ENCODE data around the gene HOXC6. TPM values are rescaled to one million over a fixed set of nuclear protein-coding genes. Genes with fewer than 3 reads are reported as not detected.
"Not testable (repeated sequence)": the region's sequence is repeated elsewhere in the genome, so short reads cannot be mapped to it uniquely, and the experiment has no call there.

The HOXC6 gene
- total RNA-seq, 1 donor from 2014 or later = 0.26 TPM

DNA sequence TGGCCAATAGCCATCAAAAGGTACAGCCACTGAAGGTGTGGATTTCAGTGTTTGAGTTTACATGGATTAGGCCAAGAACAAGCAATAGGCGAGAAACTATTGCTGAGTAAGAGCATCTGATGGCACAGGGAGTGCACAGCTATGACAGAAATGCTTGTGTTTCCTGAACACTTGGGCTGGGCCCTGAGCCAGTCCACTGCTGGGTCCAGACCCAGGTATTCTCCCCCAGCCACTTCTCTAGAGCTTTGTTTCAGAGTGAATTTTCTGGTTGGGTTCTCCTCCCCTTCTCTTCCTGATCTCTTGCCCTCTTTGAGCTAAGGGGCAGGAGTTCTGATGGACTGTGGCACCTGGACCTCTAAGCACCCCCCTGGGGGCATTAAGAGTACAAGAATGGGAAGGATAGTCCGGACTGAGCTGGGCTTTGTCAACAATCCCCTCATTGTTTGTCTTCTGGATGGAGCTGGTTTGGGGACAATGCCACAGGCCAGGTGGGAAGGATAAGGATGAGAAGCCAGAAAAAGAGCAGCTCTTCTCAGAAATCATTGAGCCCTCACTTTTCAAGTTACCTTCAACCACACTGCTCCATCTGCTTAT is 13.0 kb downstream of the HOXC6 start:
- no peak for DNase-seq (ENCODE audit: low spot score)

DNA sequence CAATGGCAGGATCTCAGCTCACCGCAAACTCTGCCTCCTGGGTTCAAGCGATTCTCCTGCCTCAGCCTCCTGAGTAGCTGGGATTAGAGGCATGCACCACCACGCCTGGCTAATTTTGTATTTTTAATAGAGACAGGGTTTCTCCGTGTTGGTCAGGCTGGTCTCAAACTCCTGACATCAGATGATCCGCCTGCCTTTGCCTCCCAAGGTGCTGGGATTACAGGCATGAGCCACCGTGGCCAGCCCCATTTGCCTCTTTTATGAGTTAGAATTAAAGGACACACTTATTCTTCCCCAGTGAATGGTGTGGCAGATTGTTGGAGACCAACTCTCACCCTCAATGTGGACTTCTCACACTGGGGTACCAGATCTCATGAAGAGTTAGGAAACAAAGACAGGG is 13.8 kb downstream of the HOXC6 start:
- DNase-seq (ENCODE audit: low spot score) = not testable (repeated sequence)

DNA sequence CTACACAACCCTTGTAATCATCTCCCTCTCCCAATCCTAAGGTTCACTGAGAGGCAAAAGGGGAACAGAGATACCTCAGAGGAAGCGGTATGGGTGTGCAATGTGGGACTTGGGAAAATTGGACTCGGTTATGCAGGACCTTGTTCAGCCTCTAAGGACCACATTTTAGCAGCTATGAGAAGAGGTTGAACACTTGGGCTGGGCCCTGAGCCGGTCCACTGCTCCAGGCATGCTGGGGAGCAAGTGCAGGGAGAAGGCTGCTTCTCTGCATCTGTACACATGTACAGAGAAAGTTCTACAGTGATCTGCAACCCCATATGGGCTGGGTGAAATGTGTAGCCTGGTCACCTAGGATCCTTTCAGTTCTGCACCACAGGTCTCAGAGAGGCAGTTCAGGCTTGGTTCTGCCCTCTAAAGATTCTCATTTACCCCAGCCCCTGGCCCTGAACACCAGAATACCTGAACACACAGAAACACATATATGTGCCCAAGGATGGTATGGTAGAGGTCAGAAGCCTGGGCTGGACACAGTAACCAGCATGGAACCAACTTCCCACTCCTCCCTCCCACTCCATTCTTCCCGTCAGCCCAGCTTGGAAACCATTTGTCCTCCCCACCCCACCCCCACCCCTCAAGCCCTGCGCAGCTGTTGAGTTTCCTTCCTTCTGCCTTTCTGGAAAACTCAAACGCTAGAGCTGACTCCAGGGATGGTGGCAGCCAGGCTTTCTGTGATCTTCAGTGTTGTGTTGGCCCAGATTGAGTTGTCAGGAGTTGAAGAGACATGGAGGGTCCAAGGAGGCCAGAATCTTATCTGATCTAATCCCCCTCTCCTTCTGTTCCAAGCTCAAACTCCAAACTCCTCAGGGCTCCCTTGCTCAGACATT is 15.0 kb downstream of the HOXC6 start:
- DNase-seq (ENCODE audit: low spot score) = no peak

DNA sequence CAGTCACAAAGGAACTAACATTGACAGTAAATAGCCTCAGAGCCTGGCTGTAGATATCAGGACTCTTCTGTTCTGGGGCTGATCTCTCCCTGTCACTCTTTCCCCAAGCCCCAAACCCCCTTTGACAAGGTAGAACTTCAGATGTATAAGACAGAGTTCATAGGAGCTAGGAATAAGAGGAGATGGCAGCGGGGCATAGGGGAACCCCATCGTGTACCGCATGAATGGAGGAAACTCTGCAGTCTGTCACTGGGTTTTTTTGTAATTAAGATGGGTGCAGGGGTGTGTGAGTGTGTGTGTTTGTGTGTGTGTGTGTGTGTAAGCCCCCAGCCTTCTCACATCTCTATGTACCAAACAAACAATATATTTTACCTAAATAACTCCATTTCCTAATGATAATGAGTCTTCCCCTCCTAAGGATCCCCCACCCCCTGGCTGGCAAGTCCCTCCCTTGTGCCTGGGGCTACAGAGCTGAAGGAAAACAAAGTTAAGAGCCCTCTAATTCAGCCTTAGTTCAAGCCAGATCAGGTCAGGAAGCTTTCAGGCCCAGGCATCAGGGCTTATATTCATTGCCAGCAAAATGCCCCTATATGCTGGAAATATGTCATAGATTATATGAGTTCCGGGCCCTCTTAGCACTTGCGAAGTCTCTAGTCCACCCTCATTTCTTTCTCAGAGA is 16.3 kb downstream of the HOXC6 start:
- no peak for DNase-seq (ENCODE audit: low spot score)

DNA sequence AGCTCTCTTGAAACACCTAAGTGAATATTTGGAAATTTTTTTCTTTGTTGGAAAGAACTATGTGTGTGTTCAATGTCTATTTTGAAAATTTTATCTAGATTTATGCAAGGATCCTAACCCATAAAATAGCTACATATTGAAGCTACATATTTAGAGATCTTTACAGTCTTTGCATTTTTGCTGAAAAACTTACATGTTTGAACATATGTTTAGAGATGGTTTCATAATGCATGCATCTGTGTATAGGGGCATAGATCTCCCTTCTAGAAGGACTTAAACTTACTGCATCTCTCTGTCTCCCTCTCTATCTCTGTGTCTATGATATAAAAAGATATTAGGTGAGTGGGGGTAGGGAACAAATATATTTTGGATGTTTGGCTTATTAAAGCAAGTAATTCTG is 17.2 kb downstream of the HOXC6 start:
- DNase-seq (ENCODE audit: low spot score) = no peak

DNA sequence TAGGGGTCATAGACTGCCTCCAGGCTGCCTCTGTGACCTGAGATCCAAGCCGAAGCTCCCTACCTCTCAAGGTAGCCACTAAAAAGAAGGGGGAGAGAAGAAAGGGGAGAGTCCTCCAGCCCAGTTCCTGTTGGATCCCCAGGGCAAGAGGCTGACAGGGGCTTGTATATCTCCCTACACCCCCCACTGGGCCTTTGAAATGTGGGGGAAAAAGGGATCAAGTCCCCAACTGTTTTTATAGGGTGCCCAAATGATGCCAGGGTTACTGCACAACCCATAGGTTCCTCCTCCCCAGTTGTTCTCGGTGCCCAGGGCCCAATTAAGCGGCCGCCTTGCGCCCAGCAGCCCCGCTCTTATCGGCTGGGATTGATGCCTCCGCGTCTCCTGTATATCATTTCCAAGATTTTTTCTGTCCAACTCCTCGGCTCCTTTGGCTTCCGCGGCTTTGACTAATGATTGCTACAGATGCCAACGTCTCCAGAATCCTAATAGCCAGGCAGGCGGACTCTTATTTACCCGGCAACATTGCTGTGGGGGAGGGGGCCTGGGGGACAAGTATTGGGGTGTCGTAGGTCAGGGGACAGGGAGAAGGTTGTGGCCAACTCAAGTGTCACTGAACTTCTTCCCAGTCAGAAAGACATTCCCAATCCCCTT is 17.8 kb downstream of the HOXC6 start:
- DNase-seq (ENCODE audit: low spot score) = no peak

DNA sequence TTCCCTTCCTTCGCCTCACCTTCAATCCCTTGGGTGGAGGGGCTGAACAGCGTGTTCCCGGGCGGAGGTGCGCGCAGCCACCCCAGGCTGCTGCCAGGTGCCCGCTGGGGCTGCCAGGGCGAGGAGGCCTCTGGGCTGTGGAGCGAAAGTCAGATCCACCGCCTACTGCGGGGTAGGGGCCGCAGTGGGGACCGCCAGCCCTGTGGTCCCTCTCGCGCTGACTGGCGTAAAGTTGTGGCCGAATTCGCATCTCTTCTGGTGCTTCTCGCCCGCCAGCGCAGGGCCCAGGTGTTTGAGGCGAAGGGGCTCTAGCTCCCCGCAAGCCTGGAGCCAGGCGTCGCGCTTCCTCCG is 18.5 kb downstream of the HOXC6 start:
- DNase-seq (ENCODE audit: low spot score) = no peak

DNA sequence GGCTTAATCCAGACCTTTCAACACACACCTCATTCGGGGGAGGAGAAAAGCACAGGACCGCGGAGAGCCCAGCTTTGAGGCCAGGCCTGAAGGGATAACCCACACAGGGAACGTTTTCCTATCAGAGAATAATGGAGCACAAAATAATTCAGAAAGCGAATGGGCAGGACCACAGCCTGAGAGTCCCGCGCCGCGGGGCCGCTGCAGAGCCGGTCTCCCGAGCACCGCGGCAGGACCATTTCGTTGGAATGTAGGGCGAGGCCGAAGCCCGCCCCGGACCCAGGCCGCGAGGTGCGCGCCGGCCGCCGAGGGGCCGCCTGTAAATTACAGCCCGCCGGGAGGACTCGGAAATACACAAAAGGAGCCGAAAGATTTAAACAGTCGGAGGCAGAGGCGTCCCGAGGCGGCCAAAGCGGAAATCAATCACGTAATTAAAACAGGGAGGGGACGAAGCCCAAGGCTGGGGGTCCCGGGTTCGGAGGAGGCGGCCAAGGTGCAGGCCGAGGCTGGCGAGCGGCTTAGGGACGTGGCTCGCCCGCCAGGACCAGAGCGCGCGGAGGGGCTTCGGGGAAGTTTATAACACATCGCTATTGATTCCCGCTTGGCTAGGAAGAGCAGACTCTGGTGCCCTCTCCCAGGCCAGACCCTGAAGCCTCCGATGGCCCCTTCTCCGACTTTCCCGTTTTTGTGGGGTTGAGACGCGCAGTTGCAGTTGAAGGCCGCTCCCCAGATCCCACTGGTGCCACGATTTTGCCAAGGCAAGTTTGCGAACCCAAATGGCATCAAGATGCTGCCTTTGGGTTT is 19.1 kb downstream of the HOXC6 start:
- DNase-seq (ENCODE audit: low spot score) = no peak

DNA sequence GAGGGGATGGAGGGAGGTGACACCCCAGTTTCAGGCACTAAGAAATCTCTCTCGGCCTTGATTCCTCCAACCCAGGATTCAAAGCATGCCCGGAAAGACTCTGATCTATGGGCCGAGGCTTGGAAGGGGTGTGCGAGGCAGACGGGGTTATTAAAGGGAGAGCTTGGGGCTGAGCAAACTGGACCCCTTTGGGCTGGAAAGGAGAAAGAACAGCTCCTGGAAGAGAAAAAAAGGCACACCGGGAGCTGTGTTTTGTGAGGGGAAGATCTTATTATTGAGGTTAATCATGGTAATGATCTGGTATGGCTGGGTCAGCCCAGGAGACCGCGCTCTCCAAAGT is 19.7 kb downstream of the HOXC6 start:
- no peak for DNase-seq (ENCODE audit: low spot score)

DNA sequence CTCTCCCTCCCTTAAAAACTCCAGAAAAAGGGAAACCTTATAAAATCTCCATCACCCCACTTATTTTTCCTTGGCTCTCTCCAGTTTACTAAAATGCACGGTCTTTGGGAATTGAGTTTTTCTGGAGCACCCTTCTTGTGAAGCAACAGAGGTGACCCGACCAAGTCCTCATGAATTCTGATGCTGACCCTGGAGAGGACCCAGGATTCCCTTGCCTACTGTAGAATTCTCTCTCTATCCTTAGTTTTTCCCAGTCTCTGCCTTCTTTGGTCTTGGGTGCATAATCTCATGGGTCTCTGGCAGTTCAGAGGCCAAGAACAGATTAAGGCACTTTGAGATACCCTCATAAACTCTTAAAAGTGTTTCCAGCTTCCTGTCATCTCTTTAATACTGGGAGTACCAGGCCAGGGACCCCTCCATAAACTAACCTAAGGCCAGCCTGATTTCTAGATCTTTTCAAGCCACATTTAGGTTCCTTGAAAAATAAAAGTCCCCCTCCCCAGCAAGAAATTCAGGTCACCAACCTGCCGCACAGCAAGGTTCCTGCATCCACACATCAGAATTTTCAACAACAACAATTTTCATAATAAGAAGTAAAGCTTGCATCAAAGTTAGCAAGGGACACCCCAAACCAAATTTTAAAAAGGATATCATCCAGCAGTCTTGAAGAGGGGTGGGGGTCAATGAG is 20.3 kb downstream of the HOXC6 start:
- DNase-seq (ENCODE audit: low spot score) = no peak

DNA sequence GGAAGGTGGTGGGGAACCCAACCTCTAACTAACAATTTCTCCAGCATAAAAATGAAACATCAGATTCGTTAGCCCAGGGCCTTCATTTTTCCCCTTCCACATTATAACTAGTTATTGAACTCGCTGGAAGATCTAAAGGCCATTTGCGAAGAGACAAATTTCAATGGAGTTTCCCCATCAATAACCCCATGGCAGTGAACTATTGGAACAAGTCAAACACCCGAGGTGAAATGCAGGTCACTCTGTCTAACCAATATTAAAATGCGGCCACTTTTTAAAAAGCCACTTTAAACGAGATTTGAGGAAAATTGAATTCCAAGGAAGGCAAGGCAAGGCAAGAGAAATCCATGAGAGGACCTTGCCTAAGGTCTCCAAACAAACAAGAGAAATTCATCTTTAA is 20.9 kb downstream of the HOXC6 start:
- no peak for DNase-seq (ENCODE audit: low spot score)

DNA sequence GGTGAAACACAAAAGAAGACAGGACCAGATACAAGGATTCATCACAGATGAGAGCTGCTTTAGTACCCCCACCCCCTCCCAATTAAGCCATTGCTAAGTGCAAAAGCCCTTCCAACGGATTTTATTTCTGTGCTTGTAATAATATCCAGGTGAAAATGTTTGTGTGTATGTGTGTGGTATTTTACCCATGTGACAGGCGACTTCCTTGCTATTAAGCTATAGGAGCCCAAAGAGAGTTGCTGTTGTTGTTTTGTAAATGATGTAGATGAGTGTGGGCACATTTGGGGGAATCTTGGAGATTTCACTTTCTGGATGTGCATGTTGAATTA is 22.2 kb downstream of the HOXC6 start:
- DNase-seq (ENCODE audit: low spot score) = no peak

DNA sequence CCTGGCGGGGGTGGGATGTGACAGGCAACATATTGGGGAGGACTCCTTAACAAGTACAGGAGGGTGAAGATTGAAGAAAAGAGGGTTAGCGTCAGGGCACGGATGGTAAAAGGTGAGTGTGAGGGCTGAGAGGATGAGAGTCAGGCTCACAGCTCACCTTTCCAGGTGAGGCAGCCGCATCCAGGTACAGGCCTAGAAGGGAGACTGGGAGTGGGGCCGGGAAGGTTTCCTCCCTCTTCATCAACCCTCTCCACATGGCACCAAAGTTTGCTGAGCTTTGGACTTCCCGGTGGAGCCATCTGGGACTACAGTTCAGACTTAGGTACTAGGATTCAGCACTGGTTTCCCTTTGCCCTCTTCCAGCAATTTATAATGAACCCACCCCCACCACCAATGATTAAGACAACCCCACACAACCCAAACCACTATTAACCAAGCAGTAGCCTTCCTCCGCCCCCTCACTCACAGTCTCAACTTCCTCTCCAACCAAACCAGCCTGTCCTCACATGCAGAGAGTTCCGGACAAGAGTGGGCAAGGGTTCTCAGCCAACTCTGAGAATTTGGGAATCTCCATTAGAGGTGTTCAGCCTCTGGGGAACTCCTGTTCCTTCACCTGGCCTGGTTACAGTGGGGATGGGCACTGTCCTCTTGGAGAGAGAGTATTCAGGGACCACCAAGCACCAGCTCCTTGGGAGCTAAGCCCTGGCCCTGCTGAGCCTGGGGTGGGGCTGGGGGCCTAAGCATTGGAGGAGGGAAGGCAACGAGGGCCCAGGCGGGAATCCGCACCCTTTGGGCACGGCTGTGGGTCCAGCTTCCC is 23.0 kb downstream of the HOXC6 start:
- DNase-seq (ENCODE audit: low spot score) = no peak

DNA sequence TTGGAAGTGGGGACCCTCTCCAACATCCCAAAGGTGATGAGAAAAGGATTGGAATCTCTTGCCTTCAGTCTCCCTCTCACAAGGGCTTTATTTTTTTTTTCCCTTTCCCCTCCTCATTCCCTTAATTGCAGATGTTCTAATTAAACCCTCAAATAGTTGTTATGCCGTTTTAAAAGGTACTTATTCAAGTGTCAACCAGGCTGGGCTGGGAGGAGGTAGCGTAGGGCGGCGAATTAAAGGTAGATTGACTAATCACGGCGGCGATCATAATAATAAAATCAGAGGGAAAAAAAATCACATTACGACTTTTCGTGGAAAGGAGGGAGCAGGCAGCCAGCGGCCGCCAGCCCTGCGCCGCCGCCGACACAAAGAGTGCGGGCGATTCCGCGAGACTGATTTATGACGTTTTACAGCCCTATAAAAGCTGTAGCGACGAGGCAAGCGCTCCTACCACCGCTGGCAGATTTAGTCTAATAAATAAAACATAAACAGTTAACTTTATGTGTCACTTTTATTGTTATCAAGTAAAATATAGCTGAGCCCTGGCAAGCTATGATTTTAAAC is 23.7 kb downstream of the HOXC6 start:
- DNase-seq (ENCODE audit: low spot score) = no peak

DNA sequence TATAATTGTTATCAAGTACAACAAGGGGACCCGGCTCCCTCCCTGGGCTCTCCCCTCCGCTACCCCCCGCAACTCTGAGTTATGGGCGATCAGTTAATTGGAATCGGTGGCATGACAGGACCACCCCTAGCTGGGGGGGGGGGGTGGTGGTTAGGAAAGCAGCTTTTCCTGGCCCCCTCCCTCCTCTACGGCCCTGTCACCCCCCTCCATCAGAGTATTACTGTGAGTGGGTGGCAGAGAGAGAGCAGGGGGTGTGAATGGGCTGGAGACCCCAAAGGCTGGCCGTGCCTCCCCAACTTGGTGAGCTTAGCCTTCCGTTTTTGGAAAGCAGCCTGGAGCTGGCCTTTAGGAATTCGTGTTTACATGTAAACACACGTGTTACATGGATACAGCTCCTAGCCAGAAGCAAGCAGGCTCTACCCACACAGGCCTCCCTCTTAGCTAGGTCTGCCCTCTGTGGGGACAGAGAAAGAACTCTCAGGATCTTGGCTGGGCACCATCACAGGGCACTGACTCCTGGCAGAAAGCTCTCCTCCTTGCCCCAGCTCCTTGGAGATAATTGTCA is 24.3 kb downstream of the HOXC6 start:
- DNase-seq (ENCODE audit: low spot score) = no peak

DNA sequence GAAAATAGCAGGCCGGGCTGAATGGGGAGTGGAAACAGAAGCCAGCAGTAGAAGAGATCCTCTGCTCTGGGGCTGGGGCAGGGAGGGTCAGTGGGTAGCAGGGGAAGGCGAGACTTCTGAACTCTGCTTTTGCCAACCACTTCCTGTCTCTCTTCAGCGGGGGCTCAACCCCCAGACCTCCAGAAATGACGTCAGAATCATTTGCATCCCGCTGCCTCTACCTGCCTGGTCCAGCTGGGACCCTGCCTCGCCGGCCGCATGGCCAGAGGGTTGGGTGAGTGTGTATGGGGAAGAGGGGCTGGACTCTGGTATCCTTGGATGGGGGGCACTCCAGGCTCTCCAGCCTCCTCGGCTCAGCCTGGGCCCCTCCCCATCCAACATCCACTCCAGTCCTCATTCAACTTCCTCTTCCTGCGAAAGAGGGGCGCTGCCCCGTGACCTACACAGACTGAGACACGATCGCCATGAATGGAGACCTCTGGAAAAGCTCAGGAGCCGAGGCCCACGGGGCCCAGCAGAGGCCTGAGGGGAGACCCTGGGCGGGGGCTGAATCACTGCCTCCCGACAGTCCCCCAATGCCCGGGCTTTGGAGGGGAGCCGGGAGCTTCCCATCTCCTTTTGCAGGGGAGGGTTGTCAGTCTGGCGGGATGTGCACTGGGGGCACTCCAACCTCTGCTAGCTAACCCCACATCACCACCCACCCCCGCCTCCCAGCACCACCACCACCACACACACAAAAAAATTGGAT is 24.9 kb downstream of the HOXC6 start:
- no peak for DNase-seq (ENCODE audit: low spot score)

DNA sequence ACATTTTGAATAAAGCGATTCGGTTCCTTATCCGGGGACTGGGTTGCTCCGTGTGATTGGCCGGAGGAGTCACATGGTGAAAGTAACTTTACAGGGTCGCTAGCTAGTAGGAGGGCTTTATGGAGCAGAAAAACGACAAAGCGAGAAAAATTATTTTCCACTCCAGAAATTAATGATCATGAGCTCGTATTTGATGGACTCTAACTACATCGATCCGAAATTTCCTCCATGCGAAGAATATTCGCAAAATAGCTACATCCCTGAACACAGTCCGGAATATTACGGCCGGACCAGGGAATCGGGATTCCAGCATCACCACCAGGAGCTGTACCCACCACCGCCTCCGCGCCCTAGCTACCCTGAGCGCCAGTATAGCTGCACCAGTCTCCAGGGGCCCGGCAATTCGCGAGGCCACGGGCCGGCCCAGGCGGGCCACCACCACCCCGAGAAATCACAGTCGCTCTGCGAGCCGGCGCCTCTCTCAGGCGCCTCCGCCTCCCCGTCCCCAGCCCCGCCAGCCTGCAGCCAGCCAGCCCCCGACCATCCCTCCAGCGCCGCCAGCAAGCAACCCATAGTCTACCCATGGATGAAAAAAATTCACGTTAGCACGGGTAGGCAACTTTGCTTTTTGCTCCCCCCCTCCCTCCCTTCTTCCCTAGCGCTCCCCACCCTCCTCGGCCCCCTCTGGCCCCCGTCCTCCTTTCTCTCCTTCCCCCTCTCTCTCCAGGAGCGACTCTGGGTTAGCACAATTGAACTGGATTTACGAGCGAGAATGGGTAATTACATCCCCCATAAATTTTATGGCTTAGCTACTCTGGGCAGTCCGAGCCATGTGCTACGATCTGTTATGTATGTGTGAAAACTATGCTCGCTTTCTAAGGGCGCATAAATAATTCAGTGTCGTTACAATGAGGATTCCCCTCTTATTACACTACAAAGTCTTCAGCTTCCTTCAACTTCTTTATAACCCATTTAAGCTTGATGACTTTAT is 25.8 kb downstream of the HOXC6 start, which contains the start of gene HOXC4:
Gene HOXC4 (plus strand): TSS at position 85 of the 991 bp plus-strand sequence. CDS start 88 bp downstream, at position 173.
- DNase-seq (ENCODE audit: low spot score) = peak; percentile 31
